ENCODE measurements around the gene LRRC57. TPM values are rescaled to one million over a fixed set of nuclear protein-coding genes. Genes with fewer than 3 reads are reported as not detected.

Gene LRRC57
- total and polyA plus RNA-seq, 2 of the 8 experiments (the other 6 are each of a cell fraction or from before 2014, with no cell fraction given): 5.0 to 12.7 TPM

GRCh38 chr15:42528970-42529369 is 19.6 kb downstream of the LRRC57 start (continued):
- TF ChIP-seq FOSL1 (IDR thresholded peaks at IDR 0.05; ENCODE audit: insufficient read depth, low read depth, low read length): no peak
- no peak for TF ChIP-seq EGR1 (IDR thresholded peaks at IDR 0.05; ENCODE audit: borderline replicate concordance, low read depth, low read length)
- TF ChIP-seq CTBP2 (IDR thresholded peaks at IDR 0.05; ENCODE audit: borderline replicate concordance, insufficient read depth, insufficient read length, low read length): no peak
